Esophagus muscularis mucosa (tissue), 3 donors: ENCODE measurements around the gene RCBTB1.

Experiments
- POLR2A ChIP-seq: fragments of 450-650 bp; IDR thresholded peaks from one replicate; pipeline ENCODE4 v1.6.1; 2017; ENCODE audit warnings: antibody characterized with exemption, moderate library complexity, mild to moderate bottlenecking, low read depth
- TF ChIP-seq, protein P1 (sequence below), 3 experiments: fragments of 200-600 bp in 2 of 3; fragments of 450-650 bp in 1 of 3; sonication (generic) in 2 of 3; IDR thresholded peaks; one replicate each; pipeline ENCODE4 v1.5.1; 2017 to 2019; ENCODE audit warnings: antibody characterized with exemption in 3 of 3, mild to moderate bottlenecking in 2 of 3, moderate library complexity in 1 of 3

DNA sequence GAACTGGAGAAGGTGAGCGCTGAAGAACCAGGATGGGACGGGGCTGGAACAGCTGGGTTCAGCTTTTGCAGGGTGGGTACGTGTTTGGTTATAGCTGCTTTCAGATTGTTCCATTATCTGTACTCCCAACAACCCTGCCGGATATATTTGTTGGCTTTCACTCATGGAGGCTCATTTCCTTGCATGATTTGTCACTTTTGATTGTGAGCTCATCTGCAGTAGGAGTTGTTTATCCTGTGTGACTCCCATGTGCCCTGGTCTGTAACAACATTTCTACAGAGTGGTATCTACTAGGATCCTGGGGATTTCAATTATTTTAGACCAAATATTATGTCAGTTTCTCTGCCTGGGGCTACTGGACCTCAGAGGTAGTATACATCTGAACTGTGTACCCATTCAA, 48.4 kb upstream of the RCBTB1 start:
- TF ChIP-seq, protein P1, sequence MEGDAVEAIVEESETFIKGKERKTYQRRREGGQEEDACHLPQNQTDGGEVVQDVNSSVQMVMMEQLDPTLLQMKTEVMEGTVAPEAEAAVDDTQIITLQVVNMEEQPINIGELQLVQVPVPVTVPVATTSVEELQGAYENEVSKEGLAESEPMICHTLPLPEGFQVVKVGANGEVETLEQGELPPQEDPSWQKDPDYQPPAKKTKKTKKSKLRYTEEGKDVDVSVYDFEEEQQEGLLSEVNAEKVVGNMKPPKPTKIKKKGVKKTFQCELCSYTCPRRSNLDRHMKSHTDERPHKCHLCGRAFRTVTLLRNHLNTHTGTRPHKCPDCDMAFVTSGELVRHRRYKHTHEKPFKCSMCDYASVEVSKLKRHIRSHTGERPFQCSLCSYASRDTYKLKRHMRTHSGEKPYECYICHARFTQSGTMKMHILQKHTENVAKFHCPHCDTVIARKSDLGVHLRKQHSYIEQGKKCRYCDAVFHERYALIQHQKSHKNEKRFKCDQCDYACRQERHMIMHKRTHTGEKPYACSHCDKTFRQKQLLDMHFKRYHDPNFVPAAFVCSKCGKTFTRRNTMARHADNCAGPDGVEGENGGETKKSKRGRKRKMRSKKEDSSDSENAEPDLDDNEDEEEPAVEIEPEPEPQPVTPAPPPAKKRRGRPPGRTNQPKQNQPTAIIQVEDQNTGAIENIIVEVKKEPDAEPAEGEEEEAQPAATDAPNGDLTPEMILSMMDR (IDR thresholded peaks at IDR 0.05): no peak
- no peak for TF ChIP-seq POLR2A
